Measurements from ENCODE around the gene CNTNAP4. TPM values are rescaled to one million over a fixed set of nuclear protein-coding genes. Genes with fewer than 3 reads are reported as not detected.

CNTNAP4 gene
- total and polyA plus RNA-seq, 2 of the 4 experiments (the other 2 are of a cell fraction): not detected

DNA sequence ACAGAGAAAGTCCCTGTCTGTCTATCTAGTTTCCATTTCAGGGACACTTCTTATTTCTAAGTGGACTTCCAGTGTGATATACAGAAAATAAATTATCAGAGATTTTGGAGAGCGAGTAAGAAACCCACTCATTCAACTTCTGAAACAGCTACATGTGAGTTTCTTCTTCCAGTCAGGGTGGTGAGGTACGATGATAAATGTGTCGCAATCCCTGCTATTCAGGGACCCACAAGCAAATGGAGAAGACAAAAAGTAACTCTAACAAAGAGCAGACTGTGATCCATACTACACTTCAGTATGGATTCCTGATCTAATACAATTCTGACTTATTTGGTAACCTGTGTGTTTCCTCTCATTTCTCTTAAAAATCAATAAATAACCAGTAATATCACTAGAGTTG is 16.8 kb downstream of the CNTNAP4 start:
- Histone ChIP-seq H4K5ac (ENCODE audit: low read depth, low read length) (no peak overlapping the region), H2BK5ac (ENCODE audit: low read depth, low read length, poor library complexity, severe bottlenecking) (no peak overlapping the region), H2BK20ac (ENCODE audit: low read depth, low read length) (no peak overlapping the region), H3K14ac (replicated peaks; ENCODE audit: low read depth, low read length) (no peak overlapping the region), H2AK9ac (replicated peaks; ENCODE audit: low read depth, low read length, poor library complexity) (no peak overlapping the region), H3K18ac (ENCODE audit: low read depth, low read length) (no peak overlapping the region), H3K79me1 (ENCODE audit: low read depth in 1 of 2, low read length in 2 of 2) (no peaks in the 10 kb centered on the region), H3K9me1 (ENCODE audit: insufficient read depth, low read length) (no peaks in the 10 kb centered on the region), H2BK120ac (ENCODE audit: low read depth, low read length) (no peak overlapping the region), H3K9ac (ENCODE audit: low read depth, low read length) (no peak overlapping the region), H3K9me3 (ENCODE audit: control insufficient read depth, insufficient read depth, low read length) (peaks cover 8% of the 10 kb centered on the region; the same call in 1 of the 2 replicates), H3K27me3 (ENCODE audit: control insufficient read depth, insufficient read depth, low read length) (no peaks in the 10 kb centered on the region), H3K36me3 (ENCODE audit: control insufficient read depth, insufficient read depth, low read length) (no peaks in the 10 kb centered on the region), H2BK15ac (ENCODE audit: low read depth, low read length) (no peak overlapping the region), H3K4me2 (ENCODE audit: low read depth, low read length) (no peak overlapping the region), H3K56ac (ENCODE audit: extremely low read depth, insufficient read depth, low read length) (no peak overlapping the region), H4K91ac (ENCODE audit: insufficient read depth, low read depth, low read length) (no peak overlapping the region), H2AK5ac (ENCODE audit: low read depth, low read length) (no peak overlapping the region), H2AFZ (replicated peaks; ENCODE audit: low read length, poor library complexity) (no peak overlapping the region), H3K23ac (ENCODE audit: low read depth, low read length) (no peak overlapping the region), H4K20me1 (ENCODE audit: insufficient read depth, low read length) (no peaks in the 10 kb centered on the region), H3K27ac (ENCODE audit: insufficient read depth, low read length) (no peak overlapping the region), H4K8ac (ENCODE audit: low read depth in 2 of 2, low read length in 2 of 2) (no peak overlapping the region), H3K4me3 (ENCODE audit: insufficient read depth, low read depth, low read length) (no peak overlapping the region), H3K4me1 (ENCODE audit: control insufficient read depth, insufficient read depth, low read length) (no peaks in the 10 kb centered on the region), H3K4ac (ENCODE audit: low read depth, low read length) (no peak overlapping the region)
- dilution Hi-C loops (cut with HindIII; ENCODE audit: low sequenced_read_pairs, unreplicated experiment): no loop called here
- POLR2A ChIA-PET (ENCODE audit: unreplicated experiment): no interaction called here
- no TSS peak for BruUV-seq (replicated peaks)
- CTCF ChIA-PET: no interaction called here
- intact Hi-C loops (cut with micrococcal nuclease): no loop called here
- DNase-seq (no peak), ATAC-seq (ENCODE audit: low read depth) (no peak)
- TF ChIP-seq CEBPB (IDR thresholded peaks at IDR 0.05; ENCODE audit: low read depth, low read length) (peak; percentile 67), RAD21 (IDR thresholded peaks at IDR 0.05; ENCODE audit: low read length) (no peak), ELK1 (IDR thresholded peaks at IDR 0.05; ENCODE audit: borderline replicate concordance, low read depth, low read length) (no peak), MAZ (IDR thresholded peaks at IDR 0.05; ENCODE audit: borderline replicate concordance, low read depth, low read length) (no peak)
- TF ChIP-seq, protein P1, sequence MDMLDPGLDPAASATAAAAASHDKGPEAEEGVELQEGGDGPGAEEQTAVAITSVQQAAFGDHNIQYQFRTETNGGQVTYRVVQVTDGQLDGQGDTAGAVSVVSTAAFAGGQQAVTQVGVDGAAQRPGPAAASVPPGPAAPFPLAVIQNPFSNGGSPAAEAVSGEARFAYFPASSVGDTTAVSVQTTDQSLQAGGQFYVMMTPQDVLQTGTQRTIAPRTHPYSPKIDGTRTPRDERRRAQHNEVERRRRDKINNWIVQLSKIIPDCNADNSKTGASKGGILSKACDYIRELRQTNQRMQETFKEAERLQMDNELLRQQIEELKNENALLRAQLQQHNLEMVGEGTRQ (IDR thresholded peaks at IDR 0.05; ENCODE audit: low read depth, low read length): no peak
- WGBS, 2 experiments (ENCODE audit: extremely low coverage in 2 of 2, insufficient read length in 1 of 2): no CpG with 5 or more reads among the region's 3 CpGs
- in situ Hi-C loops (cut with MboI; ENCODE audit: low sequenced_read_pairs): no loop called here
